ENCODE results near the gene KLK13. TPM values are rescaled to one million over a fixed set of nuclear protein-coding genes. Genes with fewer than 3 reads are reported as not detected.

The KLK13 gene
- total and polyA plus RNA-seq, 2 of the 13 experiments (the other 11 are each of a cell fraction or from before 2014, with no cell fraction given) = 0.09 TPM; not detected in 1

- ChIA-PET POLR2A (no interaction called here), CTCF (ENCODE audit: low intra/inter-chr PET ratio, low total read pairs) (no interaction called here)
- no peak for DNase-seq (ENCODE audit: low spot score)
- Histone ChIP-seq H3K4me1 (ENCODE audit: insufficient read depth, low read length) (0 out of 2 replicates have a peak, but pooled peaks cover 4% of the 10 kb centered on the region), H2AFZ (ENCODE audit: low read length) (no peak within 1 kb of the TSS), H4K20me1 (ENCODE audit: insufficient read depth, low read length) (no peaks in the 10 kb centered on the region), H3K9ac (ENCODE audit: insufficient read depth, low read depth, low read length) (no peak within 1 kb of the TSS), H3K79me2 (ENCODE audit: insufficient read depth, low read length) (no peaks in the 10 kb centered on the region), H3K4me2 (ENCODE audit: low read depth, low read length) (peak within 1 kb of the TSS; percentile 39; the same call in 1 of the 2 replicates), H3K36me3 (replicated peaks in 1 of 2; ENCODE audit: control insufficient read depth in 1 of 2, insufficient read depth in 2 of 2, low read length in 2 of 2) (no peaks in the 10 kb centered on the region), H3K4me3 (replicated peaks in 1 of 3; ENCODE audit: insufficient read depth in 1 of 3, low read depth in 2 of 3, low read length in 3 of 3) (peak within 1 kb of the TSS in 2 of 3 experiments; percentile 10 to 50; a peak in 2 of 6 replicates), H3K9me3 (ENCODE audit: low read length) (no peaks in the 10 kb centered on the region), H3K27ac (ENCODE audit: extremely low read length, insufficient read depth, low read length) (no peak within 1 kb of the TSS), H3K27me3 (ENCODE audit: control insufficient read depth in 1 of 2, insufficient read depth in 2 of 2, low read length in 2 of 2) (peaks cover 5 to 41% of the 10 kb centered on the region in 2 experiments; a peak in 4 of 5 replicates)
- in situ Hi-C loops (cut with HindIII; ENCODE audit: extremely low pct_ligation_motif_present, low pct_unique_long_range_greater_than_20kb) (loop anchor here (5.0 kb wide), 2 partner anchors 73 to 87 kb away; no protein-coding TSS in a partner anchor), intact Hi-C loops (cut with micrococcal nuclease; ENCODE audit: unreplicated experiment) (loop anchor here (10.0 kb wide), 1 partner anchor 85 kb away; no protein-coding TSS in a partner anchor)
- no TSS peak for BruUV-seq (replicated peaks)
- WGBS (ENCODE audit: low lambda C conversion rate) = 7% methylated on average over 6 of the region's 14 CpGs
- TF ChIP-seq SALL1 (CRISPR knock-in tag; IDR thresholded peaks at IDR 0.05) (no peak), ZBTB34 (CRISPR knock-in tag; IDR thresholded peaks at IDR 0.05) (no peak), ZNF256 (CRISPR knock-in tag; conservative IDR thresholded peaks at IDR 0.05) (no peak), ZNF7 (CRISPR knock-in tag; IDR thresholded peaks at IDR 0.05) (no peak), BATF2 (CRISPR knock-in tag; IDR thresholded peaks at IDR 0.05) (no peak), HES4 (CRISPR knock-in tag; IDR thresholded peaks at IDR 0.05; ENCODE audit: borderline replicate concordance) (no peak), RBAK (CRISPR knock-in tag; IDR thresholded peaks at IDR 0.05) (no peak), DMAP1 (CRISPR knock-in tag; IDR thresholded peaks at IDR 0.05) (no peak), ZFP82 (CRISPR knock-in tag; IDR thresholded peaks at IDR 0.05; ENCODE audit: borderline replicate concordance) (no peak), MNT (IDR thresholded peaks at IDR 0.05) (no peak), PBX3 (CRISPR knock-in tag; IDR thresholded peaks at IDR 0.05; ENCODE audit: borderline replicate concordance) (no peak), ZNF878 (CRISPR knock-in tag; IDR thresholded peaks at IDR 0.05) (no peak), ZNF672 (CRISPR knock-in tag; IDR thresholded peaks at IDR 0.05) (no peak)
- FAIRE-seq = no peak
- no peak for ATAC-seq
Measured at GRCh38 chr19:51019544-51019925, 45.4 kb downstream of the KLK13 start, which contains the start of gene KLK10. TSS of gene KLK10 (minus strand) at chr19:51019709. CDS start at chr19:51019130, 579 bp downstream.
